IMR-90 (cell line): ENCODE results near the gene RAB11FIP4. TPM values are rescaled to one million over a fixed set of nuclear protein-coding genes. Genes with fewer than 3 reads are reported as not detected.
A peak's percentile ranks its signal among the peaks of the same experiment; 100 is the strongest.

Experiments
- ATAC-seq: fragments of 200-7000 bp; cut with Tn5 transposase; 2 replicates; pipeline ENCODE4 v1.9.1; 2020; ENCODE audit warnings: low read depth, mild to moderate bottlenecking, moderate library complexity
- BruUV-seq: library from RNA; stranded (reverse); fragments of 400-500 nt; replicated peaks from 2 replicates; lab custom pipeline; 2021; lab: Mats Ljungman, UMichigan
- CTCF ChIA-PET: fragments of 300-600 bp; formaldehyde crosslinking; extraction: SDS; loops from one replicate; lab custom pipeline; 2021; ENCODE audit warnings: antibody characterized with exemption; lab: Yijun Ruan, JAX
- POLR2A ChIA-PET: fragments of 300-600 bp; sonication (Branson Sonifier 250); formaldehyde crosslinking; loops from one replicate; lab custom pipeline; 2022; ENCODE audit warnings: antibody characterized with exemption; ENCODE audit not compliant: unreplicated experiment; lab: Charles Lee
- DNase-seq: peaks from one replicate; pipeline ENCODE4 v3.0.0; 2013
- H2AFZ ChIP-seq: replicated peaks from 2 replicates; pipeline ENCODE3; 2013; ENCODE audit warnings: low read length, mild to moderate bottlenecking; ENCODE audit not compliant: poor library complexity
- H2AK5ac ChIP-seq: 2 replicates; pipeline ENCODE4 v1.6.1; 2013; ENCODE audit warnings: low read depth, low read length, inconsistent platforms
- H2AK9ac ChIP-seq: replicated peaks from 2 replicates; pipeline ENCODE3; 2013; ENCODE audit warnings: mild to moderate bottlenecking, low read depth, low read length, moderate library complexity; ENCODE audit not compliant: poor library complexity
- H2BK120ac ChIP-seq: 2 replicates; pipeline ENCODE4 v1.6.1; 2013; ENCODE audit warnings: low read depth, low read length, inconsistent platforms
- H2BK15ac ChIP-seq: 3 replicates; pipeline ENCODE4 v1.6.1; 2013; ENCODE audit warnings: low read depth, low read length, inconsistent platforms
- H2BK20ac ChIP-seq: 2 replicates; pipeline ENCODE4 v1.6.1; 2013; ENCODE audit warnings: low read depth, mild to moderate bottlenecking, inconsistent platforms, low read length, moderate library complexity
- H2BK5ac ChIP-seq: 2 replicates; pipeline ENCODE4 v1.6.1; 2013; ENCODE audit warnings: mild to moderate bottlenecking, low read depth, low read length, inconsistent platforms; ENCODE audit not compliant: poor library complexity, severe bottlenecking
- H3K14ac ChIP-seq: replicated peaks from 2 replicates; pipeline ENCODE4 v1.6.1; 2013; ENCODE audit warnings: low read depth, low read length, inconsistent platforms
- H3K18ac ChIP-seq: 2 replicates; pipeline ENCODE4 v1.6.1; 2013; ENCODE audit warnings: low read depth, low read length, control low read depth
- H3K23ac ChIP-seq: 2 replicates; pipeline ENCODE4 v1.6.1; 2013; ENCODE audit warnings: low read depth, low read length, inconsistent platforms
- H3K27ac ChIP-seq: 2 replicates; pipeline ENCODE4 v1.5.1; 2013; ENCODE audit warnings: mild to moderate bottlenecking, control low read depth, low read length; ENCODE audit not compliant: insufficient read depth
- H3K27me3 ChIP-seq: 2 replicates; pipeline ENCODE4 v1.6.1; 2013; ENCODE audit warnings: low read length; ENCODE audit not compliant: control insufficient read depth, insufficient read depth
- H3K36me3 ChIP-seq: 2 replicates; pipeline ENCODE4 v1.6.1; 2013; ENCODE audit warnings: low read length, mixed read lengths; ENCODE audit not compliant: control insufficient read depth, insufficient read depth
- H3K4ac ChIP-seq: 2 replicates; pipeline ENCODE4 v1.6.1; 2013; ENCODE audit warnings: low read depth, low read length, inconsistent platforms
- H3K4me1 ChIP-seq: 2 replicates; pipeline ENCODE4 v1.6.1; 2013; ENCODE audit warnings: low read length, mixed read lengths; ENCODE audit not compliant: control insufficient read depth, insufficient read depth
- H3K4me2 ChIP-seq: 2 replicates; pipeline ENCODE4 v1.6.1; 2013; ENCODE audit warnings: low read depth, mild to moderate bottlenecking, control low read depth, low read length, moderate library complexity
- H3K4me3 ChIP-seq: 2 replicates; pipeline ENCODE4 v1.5.1; 2013; ENCODE audit warnings: low read depth, mild to moderate bottlenecking, control low read depth, low read length, moderate library complexity; ENCODE audit not compliant: insufficient read depth
- H3K56ac ChIP-seq: 2 replicates; pipeline ENCODE4 v1.6.1; 2013; ENCODE audit warnings: low read length, inconsistent platforms; ENCODE audit not compliant: insufficient read depth; ENCODE audit errors: extremely low read depth
- H3K79me1 ChIP-seq, 2 experiments: 2 replicates each; pipeline ENCODE4 v1.6.1; 2013; ENCODE audit warnings: low read length in 2 of 2, inconsistent platforms in 1 of 2, low read depth in 1 of 2
- H3K9ac ChIP-seq: 2 replicates; pipeline ENCODE4 v1.6.1; 2013; ENCODE audit warnings: low read depth, low read length, control low read depth
- H3K9me1 ChIP-seq: 2 replicates; pipeline ENCODE4 v1.6.1; 2013; ENCODE audit warnings: low read length, inconsistent platforms; ENCODE audit not compliant: insufficient read depth
- H3K9me3 ChIP-seq: 2 replicates; pipeline ENCODE4 v1.6.1; 2013; ENCODE audit warnings: low read length; ENCODE audit not compliant: control insufficient read depth, insufficient read depth
- H4K20me1 ChIP-seq: 2 replicates; pipeline ENCODE4 v1.6.1; 2013; ENCODE audit warnings: low read length, inconsistent platforms; ENCODE audit not compliant: insufficient read depth
- H4K5ac ChIP-seq: 2 replicates; pipeline ENCODE4 v1.6.1; 2013; ENCODE audit warnings: mild to moderate bottlenecking, low read depth, low read length, control low read depth
- H4K8ac ChIP-seq, 2 experiments: 2 replicates each; pipeline ENCODE4 v1.6.1; 2013; ENCODE audit warnings: low read depth in 2 of 2, low read length in 2 of 2, control low read depth in 1 of 2, inconsistent platforms in 1 of 2
- H4K91ac ChIP-seq: 2 replicates; pipeline ENCODE4 v1.6.1; 2013; ENCODE audit warnings: low read depth, low read length, inconsistent platforms; ENCODE audit not compliant: insufficient read depth
- BHLHE40 ChIP-seq: fragments of 150-350 bp; IDR thresholded peaks from 2 replicates; pipeline ENCODE4 v1.6.1; 2016; ENCODE audit warnings: mild to moderate bottlenecking, low read depth, low read length
- CHD1 ChIP-seq: IDR thresholded peaks from 2 replicates; pipeline ENCODE4 v1.6.1; 2012; ENCODE audit warnings: low read depth, low read length, improper control_type of control experiment
- CTCF ChIP-seq: conservative IDR thresholded peaks from 2 replicates; pipeline ENCODE4 v1.5.1; 2012; ENCODE audit warnings: mild to moderate bottlenecking, low read depth, low read length, improper control_type of control experiment
- RCOR1 ChIP-seq: IDR thresholded peaks from 2 replicates; pipeline ENCODE4 v1.6.1; 2012; ENCODE audit warnings: mild to moderate bottlenecking, low read length, improper control_type of control experiment; ENCODE audit not compliant: insufficient replicate concordance
- WGBS, 2 experiments: methylation state at CpG; one replicate each; pipeline versions ENCODE4 v1.1.5 to v1.1.7; 2013; ENCODE audit warnings: missing lambda C conversion rate in 2 of 2; ENCODE audit not compliant: insufficient read length in 1 of 2; ENCODE audit errors: extremely low coverage in 2 of 2; 5-methylcytosine and 5-hydroxymethylcytosine counted together
- dilution Hi-C: fragments of 300-500 bp; cut with HindIII; formaldehyde crosslinking; loops from one replicate; pipeline ENCODE4 v1.14.3; 2018; ENCODE audit warnings: low sequenced_read_pairs; ENCODE audit not compliant: unreplicated experiment
- in situ Hi-C: fragments of 300-500 bp; cut with MboI; formaldehyde crosslinking; loops from 3 replicates; pipeline ENCODE4 v1.14.3; 2019; ENCODE audit warnings: low sequenced_read_pairs, inconsistent platforms, mixed read lengths
- intact Hi-C: fragments of 100-400 bp; cut with micrococcal nuclease; formaldehyde crosslinking; loops from 2 replicates; pipeline ENCODE4 v1.10.0; 2022
- polyA plus RNA-seq, 3 experiments: library from polyadenylated mRNA; depleted of rRNA; stranded (reverse); fragments of >200 nt; gene quantifications; 2 replicates each; pipeline ENCODE4 v1.2.3, GENCODE V29; 2012; ENCODE audit warnings: low replicate concordance in 1 of 3
- total RNA-seq: library from RNA; depleted of rRNA; stranded (reverse); fragments of >200 nt; gene quantifications from 2 replicates; pipeline ENCODE4 v1.2.3, GENCODE V29; 2012

Gene RAB11FIP4
- total and polyA plus RNA-seq, 2 of the 4 experiments (the other 2 are of a cell fraction) = 0.68 to 1.1 TPM

GRCh38 chr17:31565652-31566051 lies 174.2 kb downstream of the RAB11FIP4 start:
- in situ Hi-C loops (no loop called here), intact Hi-C loops (no loop called here), dilution Hi-C loops (no loop called here)
- H2BK5ac ChIP-seq = peak overlapping the region; percentile 59
- POLR2A ChIA-PET = no interaction called here
- peak overlapping the region; percentile 81 for H4K91ac ChIP-seq
- no peak overlapping the region for H3K9ac ChIP-seq
- ATAC-seq = no peak
- peak overlapping the region; percentile 31; the same call in 2 of the 3 replicates for H2BK15ac ChIP-seq
- H2BK20ac ChIP-seq = peak overlapping the region; percentile 26; the same call in 1 of the 2 replicates
- WGBS, 2 experiments = 100% methylated on average over 3 of the region's 9 CpGs; no CpG with 5 or more reads in 1 of the 2 experiments
- no peak for DNase-seq
- H4K20me1 ChIP-seq = peaks cover 28% of the 10 kb centered on the region
- no peak overlapping the region for H3K4me2 ChIP-seq
- no peaks in the 10 kb centered on the region for H3K27me3 ChIP-seq
- H2AK9ac ChIP-seq = peak overlapping the region; percentile 26
- CTCF ChIA-PET = interaction anchor here (0.6 kb wide), 1 partner anchor 1211 kb away, joined by 8 read pairs; no protein-coding TSS in a partner anchor
- no peak for TF ChIP-seq CHD1
- no peak for TF ChIP-seq BHLHE40
- TF ChIP-seq CTCF = no peak
- no peak for TF ChIP-seq RCOR1
- peak overlapping the region; percentile 29; the same call in 1 of the 2 replicates for H3K27ac ChIP-seq
- H3K4me3 ChIP-seq = no peak overlapping the region
- peak overlapping the region; percentile 57; the same call in 1 of the 2 replicates for H3K23ac ChIP-seq
- H3K9me3 ChIP-seq = no peaks in the 10 kb centered on the region
- peaks cover 39% of the 10 kb centered on the region for H3K9me1 ChIP-seq
- H3K4me1 ChIP-seq = peaks cover 39% of the 10 kb centered on the region
- BruUV-seq = no TSS peak
- peak overlapping the region; percentile 49 for H3K14ac ChIP-seq
- H3K79me1 ChIP-seq = peaks cover 3 to 82% of the 10 kb centered on the region in 2 experiments; a peak in 3 of 4 replicates
- peak overlapping the region; percentile 52 for H2AK5ac ChIP-seq
- peaks cover 5% of the 10 kb centered on the region; the same call in 1 of the 2 replicates for H3K36me3 ChIP-seq
- peak overlapping the region; percentile 62 to 73 for H4K8ac ChIP-seq
- peak overlapping the region; percentile 36; the same call in 1 of the 2 replicates for H4K5ac ChIP-seq
- H3K56ac ChIP-seq = no peak overlapping the region
- no peak overlapping the region for H2AFZ ChIP-seq
- peak overlapping the region; percentile 5 for H3K18ac ChIP-seq
- peak overlapping the region; percentile 75 for H3K4ac ChIP-seq
- H2BK120ac ChIP-seq = peak overlapping the region; percentile 31; the same call in 1 of the 2 replicates
